Stimulated activated CD4-positive, alpha-beta T cell treated with anti-CD3 and anti-CD28 coated beads, Interleukin-2, amount 100 ng/mL, for 4 hours (primary cell): ENCODE data around the gene NRG3.

Experiments
- DNase-seq: peaks from one replicate; pipeline ENCODE4 v3.0.0-alpha.2; 2020; ENCODE audit warnings: low read depth

NRG3 gene

GRCh38 chr10:82691211-82691610 is 816.2 kb downstream of the NRG3 start:
- no peak for DNase-seq

- DNase-seq, result no peak
Measured at GRCh38 chr10:82692458-82692857, 817.5 kb downstream of the NRG3 start.

- DNase-seq, result no peak
Measured at GRCh38 chr10:82721831-82722230, 846.8 kb downstream of the NRG3 start.

DNA sequence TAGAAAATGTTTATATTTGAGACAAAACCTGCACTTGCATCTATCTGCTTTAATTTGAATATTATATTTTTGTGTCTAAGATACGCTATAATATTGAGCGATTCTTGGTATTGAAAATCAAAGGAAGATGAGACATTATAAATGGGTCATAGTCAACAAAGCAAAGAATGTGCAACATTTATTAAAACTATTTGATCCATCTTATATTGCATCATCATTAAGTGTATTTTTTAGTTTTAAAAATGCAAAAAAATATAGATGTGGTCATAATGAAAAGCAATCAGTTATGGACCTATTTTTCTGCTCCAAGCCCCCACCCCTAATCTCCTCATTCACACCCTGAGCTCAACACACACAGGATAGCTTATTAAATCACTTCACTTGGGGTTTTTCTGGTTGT is 847.3 kb downstream of the NRG3 start:
- DNase-seq, result no peak

DNA sequence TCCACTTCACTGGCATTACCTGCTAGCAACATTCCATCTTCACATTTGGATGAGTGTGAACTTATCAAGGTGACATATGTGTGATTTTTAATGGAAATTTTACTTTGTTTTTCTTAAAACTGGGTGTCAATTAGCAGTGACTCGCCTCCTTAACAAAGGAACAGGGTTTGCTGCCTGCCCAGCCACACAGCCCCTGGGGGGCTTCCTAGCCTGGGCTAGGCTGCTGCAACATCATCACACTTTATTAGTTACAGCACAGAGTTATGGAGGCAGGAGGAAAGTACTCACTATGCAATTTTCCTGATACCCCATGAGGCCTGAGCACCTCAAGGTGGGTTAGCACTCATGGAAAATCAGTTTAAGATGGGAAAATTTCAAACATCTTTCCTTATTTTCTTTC is 861.3 kb downstream of the NRG3 start:
- DNase-seq, result no peak

DNA sequence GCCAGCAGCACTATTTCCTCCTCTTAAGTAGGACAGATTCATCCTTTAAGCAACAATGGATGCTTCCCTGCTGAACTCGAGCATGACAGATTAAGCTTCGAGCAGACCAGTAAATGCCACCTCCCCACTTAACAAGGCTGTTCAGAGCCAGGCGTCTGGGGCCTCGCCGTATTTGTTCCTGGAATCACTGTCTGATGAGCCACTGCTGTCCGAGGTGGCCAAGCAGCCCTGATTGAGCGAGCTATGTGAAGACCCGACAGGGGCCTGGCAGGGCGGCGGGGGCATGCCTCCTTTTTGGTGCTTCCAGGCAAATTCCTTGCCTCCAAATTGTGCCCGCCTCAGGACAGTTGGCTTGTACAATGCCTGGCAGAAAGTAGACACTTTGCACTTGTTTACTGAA is 862.6 kb downstream of the NRG3 start:
- no peak for DNase-seq

GRCh38 chr10:82738592-82738991 is 863.6 kb downstream of the NRG3 start:
- no peak for DNase-seq

DNA sequence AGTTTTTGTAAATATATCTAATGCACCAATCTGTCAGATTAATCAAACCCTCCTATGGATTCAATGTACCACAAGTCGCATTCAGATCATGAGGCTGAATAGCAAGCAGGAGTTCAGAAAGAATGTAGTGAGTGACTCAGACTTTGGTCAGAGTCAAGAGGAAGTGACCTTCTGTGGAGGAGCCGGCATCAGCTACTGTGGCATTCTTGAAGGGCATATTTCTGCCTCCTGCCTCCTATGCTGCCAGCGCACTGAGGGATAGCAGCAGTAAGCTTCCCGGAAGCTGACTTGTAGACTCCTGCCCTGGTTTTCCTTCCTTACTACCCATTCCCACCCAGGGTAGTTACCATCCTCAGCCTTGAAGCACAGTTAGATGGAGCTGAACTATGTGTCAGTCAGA is 867.5 kb downstream of the NRG3 start:
- DNase-seq, result no peak

GRCh38 chr10:82742898-82743297 is 867.9 kb downstream of the NRG3 start:
- no peak for DNase-seq

- no peak for DNase-seq
Measured at GRCh38 chr10:82750538-82750937, 875.5 kb downstream of the NRG3 start.

- no peak for DNase-seq
Measured at GRCh38 chr10:82757397-82757796, 882.4 kb downstream of the NRG3 start.

- no peak for DNase-seq
Measured at GRCh38 chr10:82757901-82758300, 882.9 kb downstream of the NRG3 start.

- DNase-seq, result no peak
Measured at GRCh38 chr10:82759050-82759449, 884.1 kb downstream of the NRG3 start.

- no peak for DNase-seq
Measured at GRCh38 chr10:82762641-82763040, 887.6 kb downstream of the NRG3 start.

DNA sequence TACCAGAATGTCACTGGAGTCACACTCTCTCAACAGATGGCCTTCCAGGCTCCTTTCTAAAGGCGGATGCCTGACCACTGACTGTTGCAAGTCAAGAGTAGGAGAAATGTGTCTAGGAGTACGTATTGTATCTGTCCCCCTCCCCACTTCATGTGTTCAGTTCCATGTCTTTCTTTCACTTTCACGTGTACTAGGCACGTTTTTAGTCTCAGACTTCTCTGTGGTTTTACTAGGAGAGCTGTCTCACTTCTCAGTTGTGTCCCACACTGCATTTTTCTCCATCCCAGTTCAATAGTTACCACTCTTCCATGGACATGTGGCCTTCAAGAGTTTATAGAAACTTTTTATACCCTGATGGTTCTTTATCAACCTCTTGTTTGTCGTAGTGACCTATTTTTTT is 893.0 kb downstream of the NRG3 start:
- DNase-seq, result no peak

GRCh38 chr10:82778908-82779307 is 903.9 kb downstream of the NRG3 start:
- no peak for DNase-seq

GRCh38 chr10:82796510-82796909 is 921.5 kb downstream of the NRG3 start:
- no peak for DNase-seq

GRCh38 chr10:82801289-82801688 is 926.3 kb downstream of the NRG3 start:
- DNase-seq, result no peak

- DNase-seq, result no peak
Measured at GRCh38 chr10:82811621-82812020, 936.6 kb downstream of the NRG3 start.

- DNase-seq, result no peak
Measured at GRCh38 chr10:82813856-82814255, 938.9 kb downstream of the NRG3 start.

- no peak for DNase-seq
Measured at GRCh38 chr10:82814635-82815034, 939.6 kb downstream of the NRG3 start.

DNA sequence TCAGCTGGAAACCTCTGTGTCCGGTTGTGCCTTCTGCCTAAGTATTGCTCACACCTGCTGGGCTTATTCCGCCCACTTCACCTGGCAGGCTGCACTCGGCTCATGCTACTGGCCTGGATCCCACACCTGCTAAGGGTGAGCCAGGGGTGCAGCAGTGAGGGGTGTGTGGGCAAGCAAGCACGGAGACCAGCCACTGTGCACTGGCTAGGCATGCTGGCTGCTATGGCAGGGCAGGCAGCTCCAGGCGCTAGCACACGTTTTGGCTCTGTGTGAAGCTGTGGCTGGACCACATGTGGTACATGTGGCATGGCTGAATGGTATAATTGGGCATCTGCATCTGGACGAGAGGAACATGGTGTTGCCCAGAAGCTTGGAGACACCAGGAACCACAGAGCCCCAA is 940.7 kb downstream of the NRG3 start:
- DNase-seq, result no peak

DNA sequence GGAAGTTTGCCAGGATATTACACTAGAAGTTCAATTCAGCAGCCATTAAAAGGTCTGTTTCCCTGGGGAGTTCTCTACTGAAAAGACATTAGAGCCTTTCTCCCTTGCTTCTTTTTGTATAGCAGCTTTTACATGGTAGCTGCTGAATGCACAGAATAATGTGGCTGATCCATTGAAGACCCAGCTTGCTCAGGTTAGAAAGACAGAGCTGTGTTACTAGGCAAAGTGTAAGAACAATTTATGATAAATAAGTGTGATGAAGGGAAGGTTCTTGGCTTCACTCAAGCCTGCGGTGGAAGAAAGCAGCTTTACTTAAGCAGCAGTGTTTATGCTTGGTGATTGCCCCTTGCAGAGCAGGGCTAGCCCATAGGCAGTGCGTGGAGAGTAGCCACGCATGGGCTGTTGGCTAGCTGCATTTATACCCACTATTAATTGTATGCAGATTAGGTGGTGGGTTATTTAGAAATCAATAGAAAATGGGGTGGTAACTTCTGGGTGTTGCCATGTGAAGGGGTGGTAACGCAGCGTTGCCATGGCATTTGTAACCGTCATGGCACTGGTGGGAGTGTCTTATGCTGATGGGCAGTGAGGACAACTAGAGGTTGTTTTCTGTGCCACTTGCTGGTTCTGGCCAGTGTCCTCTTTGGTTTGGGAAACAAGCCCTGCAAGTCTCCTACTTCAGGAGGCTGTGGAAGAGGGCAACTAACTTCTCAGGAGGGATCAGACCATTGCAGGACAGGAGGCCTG is 942.9 kb downstream of the NRG3 start:
- DNase-seq, result no peak

DNA sequence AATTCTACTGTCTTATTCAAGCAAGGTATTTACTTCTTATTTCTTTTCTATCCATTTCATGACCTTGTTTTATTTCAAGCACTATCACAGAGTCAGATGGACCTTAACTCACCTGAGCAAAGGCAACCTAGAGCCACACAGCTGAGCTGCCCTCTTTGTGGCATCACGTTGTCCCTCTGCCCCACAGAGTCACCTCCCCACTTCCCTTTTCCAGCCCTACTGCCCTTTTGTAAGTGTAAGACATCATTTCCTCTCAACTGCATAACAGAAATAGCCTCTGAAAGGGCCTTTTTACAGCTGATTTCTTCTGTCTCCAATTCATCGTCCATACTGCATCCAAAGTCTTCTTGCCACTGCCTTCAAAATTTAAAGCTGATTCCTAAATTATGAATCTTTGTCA is 946.0 kb downstream of the NRG3 start:
- no peak for DNase-seq

DNA sequence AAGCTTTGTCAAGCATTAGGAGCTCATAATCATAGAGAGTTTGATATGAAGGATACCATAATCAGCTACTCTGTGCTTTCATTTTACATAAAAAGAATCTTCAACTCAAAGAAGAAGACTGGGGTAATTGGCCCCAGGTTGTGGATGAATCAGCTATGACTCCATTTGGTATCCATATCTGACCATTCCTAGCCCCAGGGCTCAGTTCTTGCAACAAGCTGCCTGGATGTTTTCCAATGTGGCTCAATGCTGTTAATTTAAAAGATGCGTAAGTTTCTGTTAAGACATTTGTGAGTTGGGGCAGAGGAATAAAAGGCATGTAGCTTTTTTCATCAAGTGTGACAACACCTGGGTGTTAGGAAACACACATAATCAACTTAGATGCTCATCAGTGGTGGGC is 951.1 kb downstream of the NRG3 start:
- DNase-seq, result no peak
